ENCODE results near the gene CFAP74. TPM values are rescaled to one million over a fixed set of nuclear protein-coding genes. Genes with fewer than 3 reads are reported as not detected.

The CFAP74 gene
- total RNA-seq, 1 experiment from 2014 or later, result 0.28 TPM

GRCh38 chr1:1889847-1890505 is 113.6 kb downstream of the CFAP74 start:
- peaks cover 0 to 5% of the 10 kb centered on the region in 2 experiments; a peak in 2 of 5 replicates for H3K9me3 Mint-ChIP-seq
- no peak for DNase-seq
- H2BK15ac ChIP-seq (ENCODE audit: low read depth, low read length), result no peak overlapping the region
- H3K14ac ChIP-seq (ENCODE audit: insufficient read depth, low read length), result peak overlapping the region; percentile 98
- H2BK20ac ChIP-seq (ENCODE audit: low read depth, low read length, poor library complexity, severe bottlenecking), result no peak overlapping the region
- H2BK5ac ChIP-seq (ENCODE audit: insufficient read length, low read length), result no peak overlapping the region
- no peak overlapping the region for H2BK120ac ChIP-seq (ENCODE audit: low read depth, low read length, poor library complexity, severe bottlenecking)
- H4K5ac ChIP-seq (ENCODE audit: insufficient read length, low read depth, low read length), result peak overlapping the region; percentile 50
- H4K8ac ChIP-seq (replicated peaks; ENCODE audit: insufficient read length, low read depth, low read length), result no peak overlapping the region
- peaks cover 6% of the 10 kb centered on the region for H3K23me2 ChIP-seq (ENCODE audit: insufficient read length, low read depth, low read length, poor library complexity, severe bottlenecking)
- peak overlapping the region; percentile 76 to 86 for H3K4me3 Mint-ChIP-seq
- no peak overlapping the region for H2AFZ ChIP-seq (ENCODE audit: low read length)
- H3K4ac ChIP-seq (ENCODE audit: low read depth, low read length), result peak overlapping the region; percentile 27; the same call in 1 of the 2 replicates
- no peaks in the 10 kb centered on the region for H3K79me1 ChIP-seq (ENCODE audit: insufficient read depth, low read depth, low read length, poor library complexity, severe bottlenecking)
- peaks cover 2% of the 10 kb centered on the region; the same call in 1 of the 2 replicates for H3K27me3 Mint-ChIP-seq (ENCODE audit: low read depth)
- peak overlapping the region in 2 of 3 experiments; percentile 57 to 70; a peak in 5 of 7 replicates for H3K27ac Mint-ChIP-seq
- no peak overlapping the region for H3K56ac ChIP-seq (ENCODE audit: insufficient read length, low read depth, low read length)
- H3K79me2 ChIP-seq (ENCODE audit: insufficient read depth, low read length), result peaks cover 42% of the 10 kb centered on the region
- peaks cover 37 to 39% of the 10 kb centered on the region in 2 experiments for H3K4me1 Mint-ChIP-seq
- peak overlapping the region; percentile 91 for H3K9ac ChIP-seq (ENCODE audit: extremely low read depth, insufficient read length, low read length)
- H3K9me3 ChIP-seq (ENCODE audit: control insufficient read depth, low read depth, low read length), result no peaks in the 10 kb centered on the region
- H4K91ac ChIP-seq (ENCODE audit: insufficient read length, low read depth, low read length), result no peak overlapping the region
- no peak overlapping the region for H3K23ac ChIP-seq (ENCODE audit: insufficient read length, low read depth, low read length)
- H3K27me3 ChIP-seq (ENCODE audit: insufficient read depth, low read length), result no peaks in the 10 kb centered on the region; the same call in none of the 2 replicates
- peaks cover 5% of the 10 kb centered on the region; the same call in 1 of the 2 replicates for H3K4me1 ChIP-seq (ENCODE audit: insufficient read depth, low read length)
- H4K20me1 ChIP-seq (ENCODE audit: control insufficient read depth, insufficient read depth, insufficient read length), result no peaks in the 10 kb centered on the region
- peak overlapping the region; percentile 75 for H3K4me2 ChIP-seq (ENCODE audit: insufficient read depth, insufficient read length, low read length)
- peak overlapping the region; percentile 67 for H2BK12ac ChIP-seq (ENCODE audit: insufficient read length, low read depth, low read length)
- H3K18ac ChIP-seq (ENCODE audit: insufficient read length, low read depth, low read length), result peak overlapping the region; percentile 87
- WGBS (ENCODE audit: extremely low coverage, insufficient read length, low lambda C conversion rate), result no CpG with 5 or more reads among the region's 88 CpGs
- no peak overlapping the region for H3K27ac ChIP-seq (ENCODE audit: insufficient read length, low read depth, low read length)
- no peak overlapping the region for H3T11ph ChIP-seq (ENCODE audit: low read length)
- no peak for TF ChIP-seq CTCF (conservative IDR thresholded peaks at IDR 0.05)
- peaks cover 8 to 15% (median 12%) of the 10 kb centered on the region in 3 experiments; a peak in 6 of 7 replicates for H3K36me3 Mint-ChIP-seq (ENCODE audit: insufficient read depth in 1 of 3, low read depth in 3 of 3)
- no peak overlapping the region for H2AK5ac ChIP-seq (ENCODE audit: insufficient read length, low read length)
